IMR-90 (cell line): ENCODE data around the gene SMARCA2. TPM values are rescaled to one million over a fixed set of nuclear protein-coding genes. Genes with fewer than 3 reads are reported as not detected.

ENCODE experiments used
- ATAC-seq: fragments of 200-7000 bp; cut with Tn5 transposase; 2 replicates; pipeline ENCODE4 v1.9.1; 2020; ENCODE audit warnings: low read depth, mild to moderate bottlenecking, moderate library complexity
- BruUV-seq: library from RNA; stranded (reverse); fragments of 400-500 nt; replicated peaks from 2 replicates; lab custom pipeline; 2021; lab: Mats Ljungman, UMichigan
- CTCF ChIA-PET: fragments of 300-600 bp; formaldehyde crosslinking; extraction: SDS; loops from one replicate; lab custom pipeline; 2021; ENCODE audit warnings: antibody characterized with exemption; lab: Yijun Ruan, JAX
- POLR2A ChIA-PET: fragments of 300-600 bp; sonication (Branson Sonifier 250); formaldehyde crosslinking; loops from one replicate; lab custom pipeline; 2022; ENCODE audit warnings: antibody characterized with exemption; ENCODE audit not compliant: unreplicated experiment; lab: Charles Lee
- DNase-seq: peaks from one replicate; pipeline ENCODE4 v3.0.0; 2013
- H2AFZ ChIP-seq: replicated peaks from 2 replicates; pipeline ENCODE3; 2013; ENCODE audit warnings: low read length, mild to moderate bottlenecking; ENCODE audit not compliant: poor library complexity
- H2AK5ac ChIP-seq: 2 replicates; pipeline ENCODE4 v1.6.1; 2013; ENCODE audit warnings: low read depth, low read length, inconsistent platforms
- H2AK9ac ChIP-seq: replicated peaks from 2 replicates; pipeline ENCODE3; 2013; ENCODE audit warnings: mild to moderate bottlenecking, low read depth, low read length, moderate library complexity; ENCODE audit not compliant: poor library complexity
- H2BK120ac ChIP-seq: 2 replicates; pipeline ENCODE4 v1.6.1; 2013; ENCODE audit warnings: low read depth, low read length, inconsistent platforms
- H2BK15ac ChIP-seq: 3 replicates; pipeline ENCODE4 v1.6.1; 2013; ENCODE audit warnings: low read depth, low read length, inconsistent platforms
- H2BK20ac ChIP-seq: 2 replicates; pipeline ENCODE4 v1.6.1; 2013; ENCODE audit warnings: low read depth, mild to moderate bottlenecking, inconsistent platforms, low read length, moderate library complexity
- H2BK5ac ChIP-seq: 2 replicates; pipeline ENCODE4 v1.6.1; 2013; ENCODE audit warnings: mild to moderate bottlenecking, low read depth, low read length, inconsistent platforms; ENCODE audit not compliant: poor library complexity, severe bottlenecking
- H3K14ac ChIP-seq: replicated peaks from 2 replicates; pipeline ENCODE4 v1.6.1; 2013; ENCODE audit warnings: low read depth, low read length, inconsistent platforms
- H3K18ac ChIP-seq: 2 replicates; pipeline ENCODE4 v1.6.1; 2013; ENCODE audit warnings: low read depth, low read length, control low read depth
- H3K23ac ChIP-seq: 2 replicates; pipeline ENCODE4 v1.6.1; 2013; ENCODE audit warnings: low read depth, low read length, inconsistent platforms
- H3K27ac ChIP-seq: 2 replicates; pipeline ENCODE4 v1.5.1; 2013; ENCODE audit warnings: mild to moderate bottlenecking, control low read depth, low read length; ENCODE audit not compliant: insufficient read depth
- H3K27me3 ChIP-seq: 2 replicates; pipeline ENCODE4 v1.6.1; 2013; ENCODE audit warnings: low read length; ENCODE audit not compliant: control insufficient read depth, insufficient read depth
- H3K36me3 ChIP-seq: 2 replicates; pipeline ENCODE4 v1.6.1; 2013; ENCODE audit warnings: low read length, mixed read lengths; ENCODE audit not compliant: control insufficient read depth, insufficient read depth
- H3K4ac ChIP-seq: 2 replicates; pipeline ENCODE4 v1.6.1; 2013; ENCODE audit warnings: low read depth, low read length, inconsistent platforms
- H3K4me1 ChIP-seq: 2 replicates; pipeline ENCODE4 v1.6.1; 2013; ENCODE audit warnings: low read length, mixed read lengths; ENCODE audit not compliant: control insufficient read depth, insufficient read depth
- H3K4me2 ChIP-seq: 2 replicates; pipeline ENCODE4 v1.6.1; 2013; ENCODE audit warnings: low read depth, mild to moderate bottlenecking, control low read depth, low read length, moderate library complexity
- H3K4me3 ChIP-seq: 2 replicates; pipeline ENCODE4 v1.5.1; 2013; ENCODE audit warnings: low read depth, mild to moderate bottlenecking, control low read depth, low read length, moderate library complexity; ENCODE audit not compliant: insufficient read depth
- H3K56ac ChIP-seq: 2 replicates; pipeline ENCODE4 v1.6.1; 2013; ENCODE audit warnings: low read length, inconsistent platforms; ENCODE audit not compliant: insufficient read depth; ENCODE audit errors: extremely low read depth
- H3K79me1 ChIP-seq, 2 experiments: 2 replicates each; pipeline ENCODE4 v1.6.1; 2013; ENCODE audit warnings: low read length in 2 of 2, inconsistent platforms in 1 of 2, low read depth in 1 of 2
- H3K9ac ChIP-seq: 2 replicates; pipeline ENCODE4 v1.6.1; 2013; ENCODE audit warnings: low read depth, low read length, control low read depth
- H3K9me1 ChIP-seq: 2 replicates; pipeline ENCODE4 v1.6.1; 2013; ENCODE audit warnings: low read length, inconsistent platforms; ENCODE audit not compliant: insufficient read depth
- H3K9me3 ChIP-seq: 2 replicates; pipeline ENCODE4 v1.6.1; 2013; ENCODE audit warnings: low read length; ENCODE audit not compliant: control insufficient read depth, insufficient read depth
- H4K20me1 ChIP-seq: 2 replicates; pipeline ENCODE4 v1.6.1; 2013; ENCODE audit warnings: low read length, inconsistent platforms; ENCODE audit not compliant: insufficient read depth
- H4K5ac ChIP-seq: 2 replicates; pipeline ENCODE4 v1.6.1; 2013; ENCODE audit warnings: mild to moderate bottlenecking, low read depth, low read length, control low read depth
- H4K8ac ChIP-seq, 2 experiments: 2 replicates each; pipeline ENCODE4 v1.6.1; 2013; ENCODE audit warnings: low read depth in 2 of 2, low read length in 2 of 2, control low read depth in 1 of 2, inconsistent platforms in 1 of 2
- H4K91ac ChIP-seq: 2 replicates; pipeline ENCODE4 v1.6.1; 2013; ENCODE audit warnings: low read depth, low read length, inconsistent platforms; ENCODE audit not compliant: insufficient read depth
- BHLHE40 ChIP-seq: fragments of 150-350 bp; IDR thresholded peaks from 2 replicates; pipeline ENCODE4 v1.6.1; 2016; ENCODE audit warnings: mild to moderate bottlenecking, low read depth, low read length
- CEBPB ChIP-seq: IDR thresholded peaks from 2 replicates; pipeline ENCODE4 v1.6.1; 2012; ENCODE audit warnings: low read depth, low read length, improper control_type of control experiment
- CHD1 ChIP-seq: IDR thresholded peaks from 2 replicates; pipeline ENCODE4 v1.6.1; 2012; ENCODE audit warnings: low read depth, low read length, improper control_type of control experiment
- CTCF ChIP-seq: conservative IDR thresholded peaks from 2 replicates; pipeline ENCODE4 v1.5.1; 2012; ENCODE audit warnings: mild to moderate bottlenecking, low read depth, low read length, improper control_type of control experiment
- ELK1 ChIP-seq: fragments of 150-350 bp; IDR thresholded peaks from 2 replicates; pipeline ENCODE4 v1.6.1; 2016; ENCODE audit warnings: low read depth, mild to moderate bottlenecking, low read length, moderate library complexity, borderline replicate concordance
- FOS ChIP-seq: fragments of 150-350 bp; IDR thresholded peaks from 2 replicates; pipeline ENCODE4 v1.6.1; 2016; ENCODE audit warnings: low read depth, low read length
- MAFK ChIP-seq: IDR thresholded peaks from 2 replicates; pipeline ENCODE4 v1.6.1; 2012; ENCODE audit warnings: low read depth, low read length, improper control_type of control experiment
- MAZ ChIP-seq: IDR thresholded peaks from 2 replicates; pipeline ENCODE4 v1.6.1; 2012; ENCODE audit warnings: low read depth, mild to moderate bottlenecking, low read length, improper control_type of control experiment, moderate library complexity, borderline replicate concordance
- MXI1 ChIP-seq: IDR thresholded peaks from 2 replicates; pipeline ENCODE4 v1.6.1; 2012; ENCODE audit warnings: low read depth, mild to moderate bottlenecking, low read length, moderate library complexity, borderline replicate concordance
- NFE2L2 ChIP-seq: fragments of 150-350 bp; IDR thresholded peaks from 2 replicates; pipeline ENCODE4 v1.6.1; 2016; ENCODE audit warnings: low read depth, mild to moderate bottlenecking, low read length
- RAD21 ChIP-seq: IDR thresholded peaks from 2 replicates; pipeline ENCODE4 v1.6.1; 2012; ENCODE audit warnings: low read length, improper control_type of control experiment
- RCOR1 ChIP-seq: IDR thresholded peaks from 2 replicates; pipeline ENCODE4 v1.6.1; 2012; ENCODE audit warnings: mild to moderate bottlenecking, low read length, improper control_type of control experiment; ENCODE audit not compliant: insufficient replicate concordance
- RFX5 ChIP-seq: IDR thresholded peaks from 2 replicates; pipeline ENCODE4 v1.8.0; 2012; ENCODE audit warnings: low read depth, mild to moderate bottlenecking, low read length, moderate library complexity
- SMC3 ChIP-seq: fragments of 150-350 bp; IDR thresholded peaks from 2 replicates; pipeline ENCODE4 v1.6.1; 2016; ENCODE audit warnings: low read depth, mild to moderate bottlenecking, antibody characterized with exemption, low read length, moderate library complexity
- USF2 ChIP-seq: fragments of 150-350 bp; IDR thresholded peaks from 2 replicates; pipeline ENCODE4 v1.6.1; 2017; ENCODE audit warnings: mild to moderate bottlenecking, antibody characterized with exemption, low read length, low read depth
- WGBS, 2 experiments: methylation state at CpG; one replicate each; pipeline versions ENCODE4 v1.1.5 to v1.1.7; 2013; ENCODE audit warnings: missing lambda C conversion rate in 2 of 2; ENCODE audit not compliant: insufficient read length in 1 of 2; ENCODE audit errors: extremely low coverage in 2 of 2; 5-methylcytosine and 5-hydroxymethylcytosine counted together
- dilution Hi-C: fragments of 300-500 bp; cut with HindIII; formaldehyde crosslinking; loops from one replicate; pipeline ENCODE4 v1.14.3; 2018; ENCODE audit warnings: low sequenced_read_pairs; ENCODE audit not compliant: unreplicated experiment
- in situ Hi-C: fragments of 300-500 bp; cut with MboI; formaldehyde crosslinking; loops from 3 replicates; pipeline ENCODE4 v1.14.3; 2019; ENCODE audit warnings: low sequenced_read_pairs, inconsistent platforms, mixed read lengths
- intact Hi-C: fragments of 100-400 bp; cut with micrococcal nuclease; formaldehyde crosslinking; loops from 2 replicates; pipeline ENCODE4 v1.10.0; 2022
- polyA plus RNA-seq, 3 experiments: library from polyadenylated mRNA; depleted of rRNA; stranded (reverse); fragments of >200 nt; gene quantifications; 2 replicates each; pipeline ENCODE4 v1.2.3, GENCODE V29; 2012; ENCODE audit warnings: low replicate concordance in 1 of 3
- total RNA-seq: library from RNA; depleted of rRNA; stranded (reverse); fragments of >200 nt; gene quantifications from 2 replicates; pipeline ENCODE4 v1.2.3, GENCODE V29; 2012

Gene SMARCA2
- total and polyA plus RNA-seq, 2 of the 4 experiments (the other 2 are of a cell fraction), result 25.3 to 26.7 TPM

GRCh38 chr9:2191609-2191972 lies 176.4 kb downstream of the SMARCA2 start:
- WGBS, 2 experiments, result 100% methylated on average over 1 of the region's 4 CpGs; no CpG with 5 or more reads in 1 of the 2 experiments
- H3K4ac ChIP-seq, result no peak overlapping the region
- ChIA-PET POLR2A (no interaction called here), CTCF (no interaction called here)
- H4K91ac ChIP-seq, result no peak overlapping the region
- no peak overlapping the region for H3K27ac ChIP-seq
- no peak overlapping the region for H2BK20ac ChIP-seq
- no peaks in the 10 kb centered on the region for H4K20me1 ChIP-seq
- dilution Hi-C loops (no loop called here), in situ Hi-C loops (no loop called here), intact Hi-C loops (no loop called here)
- no peak overlapping the region for H2AK5ac ChIP-seq
- no peak overlapping the region for H4K5ac ChIP-seq
- no peaks in the 10 kb centered on the region for H3K9me3 ChIP-seq
- no peak for ATAC-seq
- no TSS peak for BruUV-seq
- no peak overlapping the region for H2BK120ac ChIP-seq
- H3K27me3 ChIP-seq, result no peaks in the 10 kb centered on the region
- no peak overlapping the region for H2AK9ac ChIP-seq
- H3K9ac ChIP-seq, result no peak overlapping the region
- H3K4me3 ChIP-seq, result no peak overlapping the region
- no peak overlapping the region for H3K23ac ChIP-seq
- H3K79me1 ChIP-seq, result no peaks in the 10 kb centered on the region
- no peak overlapping the region for H4K8ac ChIP-seq
- no peak overlapping the region for H3K14ac ChIP-seq
- no peaks in the 10 kb centered on the region for H3K4me1 ChIP-seq
- TF ChIP-seq NFE2L2, result no peak
- TF ChIP-seq BHLHE40, result no peak
- no peak for TF ChIP-seq MAFK
- TF ChIP-seq MXI1, result no peak
- TF ChIP-seq RCOR1, result no peak
- no peak for TF ChIP-seq CTCF
- TF ChIP-seq SMC3, result no peak
- no peak for TF ChIP-seq USF2
- no peak for TF ChIP-seq CEBPB
- TF ChIP-seq ELK1, result no peak
- no peak for TF ChIP-seq MAZ
- TF ChIP-seq RAD21, result no peak
- TF ChIP-seq CHD1, result no peak
- no peak for TF ChIP-seq RFX5
- no peak for TF ChIP-seq FOS
- no peak overlapping the region for H2BK15ac ChIP-seq
- H3K36me3 ChIP-seq, result peaks cover 6% of the 10 kb centered on the region
- no peak overlapping the region for H2BK5ac ChIP-seq
- no peak overlapping the region for H3K4me2 ChIP-seq
- peaks cover 2% of the 10 kb centered on the region; the same call in 1 of the 2 replicates for H3K9me1 ChIP-seq
- DNase-seq, result no peak
- H2AFZ ChIP-seq, result no peak overlapping the region
- no peak overlapping the region for H3K18ac ChIP-seq
- H3K56ac ChIP-seq, result no peak overlapping the region
